Stimulated activated CD4-positive, alpha-beta T cell treated with anti-CD3 and anti-CD28 coated beads, TNF-alpha, amount 100 ng/mL, for 48 hours (primary cell): ENCODE data around the gene BEND6.
"Not testable (repeated sequence)": the region's sequence is repeated elsewhere in the genome, so short reads cannot be mapped to it uniquely, and the experiment has no call there.

ENCODE experiments used
- DNase-seq, 3 donors: peaks; one replicate each; pipeline ENCODE4 v3.0.0-alpha.2; 2020; ENCODE audit warnings: low read depth in 3 of 3

Gene BEND6

GRCh38 chr6:56984361-56984760 is 29.5 kb downstream of the BEND6 start:
- no peak for DNase-seq

- DNase-seq, result no peak
These were observed 30.0 kb downstream of the BEND6 start for GRCh38 chr6:56984884-56985283.

- DNase-seq, result no peak
These were observed 31.7 kb downstream of the BEND6 start for GRCh38 chr6:56986611-56987010.

- DNase-seq, result no peak
These were observed 33.2 kb downstream of the BEND6 start for GRCh38 chr6:56988145-56988544.

- DNase-seq, result no peak
These were observed 37.1 kb downstream of the BEND6 start for GRCh38 chr6:56992036-56992435.

- no peak for DNase-seq
These were observed 37.8 kb downstream of the BEND6 start for GRCh38 chr6:56992703-56993102.

GRCh38 chr6:56995347-56995902 is 40.5 kb downstream of the BEND6 start:
- DNase-seq, result no peak

GRCh38 chr6:56996401-56996800 is 41.5 kb downstream of the BEND6 start:
- no peak for DNase-seq

- no peak for DNase-seq
These were observed 44.1 kb downstream of the BEND6 start for GRCh38 chr6:56999049-56999448.

GRCh38 chr6:56999748-57000147 is 44.8 kb downstream of the BEND6 start:
- not testable (repeated sequence) for DNase-seq

GRCh38 chr6:57002197-57002596 is 47.3 kb downstream of the BEND6 start:
- no peak for DNase-seq

GRCh38 chr6:57004292-57004691 is 49.4 kb downstream of the BEND6 start:
- no peak for DNase-seq

GRCh38 chr6:57006101-57006500 is 51.2 kb downstream of the BEND6 start:
- no peak for DNase-seq

- not testable (repeated sequence) for DNase-seq
These were observed 53.2 kb downstream of the BEND6 start for GRCh38 chr6:57008069-57008468.

GRCh38 chr6:57013521-57013926 is 58.6 kb downstream of the BEND6 start:
- no peak for DNase-seq

GRCh38 chr6:57017069-57017468 is 62.2 kb downstream of the BEND6 start:
- DNase-seq, result no peak

GRCh38 chr6:57017841-57018240 is 62.9 kb downstream of the BEND6 start:
- DNase-seq, result no peak

GRCh38 chr6:57019434-57019833 is 64.5 kb downstream of the BEND6 start:
- no peak for DNase-seq

- no peak for DNase-seq
These were observed 66.3 kb downstream of the BEND6 start for GRCh38 chr6:57021086-57021720.

GRCh38 chr6:57024321-57024720 is 69.4 kb downstream of the BEND6 start:
- DNase-seq, result no peak

GRCh38 chr6:57024775-57025174 is 69.9 kb downstream of the BEND6 start:
- no peak for DNase-seq

- DNase-seq, result no peak
These were observed 71.1 kb downstream of the BEND6 start for GRCh38 chr6:57026001-57026400.

GRCh38 chr6:57027301-57027700 is 72.4 kb downstream of the BEND6 start:
- no peak for DNase-seq

GRCh38 chr6:57029213-57029612 is 74.3 kb downstream of the BEND6 start:
- DNase-seq, result no peak
